GM19455 (cell line): ENCODE data around the gene NDE1.
"Not testable (repeated sequence)": the region's sequence is repeated elsewhere in the genome, so short reads cannot be mapped to it uniquely, and the experiment has no call there.

Experiments used
- ATAC-seq: cut with Tn5 transposase; IDR thresholded peaks from one replicate; pipeline ENCODE4 v1.9.1; 2021; ENCODE audit not compliant: unreplicated experiment

NDE1 gene

GRCh38 chr16:15649727-15650018 is 372 bp upstream of the NDE1 start:
- ATAC-seq = no peak

- ATAC-seq = peak; percentile 15
These were observed 690 bp downstream of the NDE1 start for GRCh38 chr16:15650698-15651171.

- ATAC-seq = no peak
These were observed 2.4 kb downstream of the NDE1 start for GRCh38 chr16:15652293-15653001.

- ATAC-seq = no peak
These were observed 3.2 kb downstream of the NDE1 start for GRCh38 chr16:15653227-15653626.

DNA sequence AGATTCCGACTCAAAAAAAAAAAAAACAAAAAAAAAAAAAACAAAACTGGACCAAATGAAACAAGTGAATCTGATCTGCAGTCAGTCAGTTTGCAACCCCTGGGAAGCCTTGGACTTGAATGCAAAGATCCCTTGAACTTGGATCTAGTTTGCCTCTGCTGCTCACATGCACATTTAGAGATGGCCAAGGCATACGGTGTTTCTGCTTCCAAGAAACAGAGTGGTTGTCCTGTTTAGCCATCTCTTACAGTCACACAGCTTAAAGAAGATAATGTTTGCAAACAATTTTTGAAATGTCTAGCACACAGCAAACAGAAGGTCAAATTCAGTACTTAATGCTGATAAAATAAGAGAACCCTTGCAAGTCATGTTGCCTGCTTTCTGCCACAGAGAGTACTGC is 4.5 kb downstream of the NDE1 start:
- no peak for ATAC-seq

GRCh38 chr16:15655561-15655960 is 5.5 kb downstream of the NDE1 start:
- not testable (repeated sequence) for ATAC-seq

- ATAC-seq = no peak
These were observed 8.1 kb downstream of the NDE1 start for GRCh38 chr16:15658149-15658548.

GRCh38 chr16:15658556-15658955 is 8.5 kb downstream of the NDE1 start:
- no peak for ATAC-seq

DNA sequence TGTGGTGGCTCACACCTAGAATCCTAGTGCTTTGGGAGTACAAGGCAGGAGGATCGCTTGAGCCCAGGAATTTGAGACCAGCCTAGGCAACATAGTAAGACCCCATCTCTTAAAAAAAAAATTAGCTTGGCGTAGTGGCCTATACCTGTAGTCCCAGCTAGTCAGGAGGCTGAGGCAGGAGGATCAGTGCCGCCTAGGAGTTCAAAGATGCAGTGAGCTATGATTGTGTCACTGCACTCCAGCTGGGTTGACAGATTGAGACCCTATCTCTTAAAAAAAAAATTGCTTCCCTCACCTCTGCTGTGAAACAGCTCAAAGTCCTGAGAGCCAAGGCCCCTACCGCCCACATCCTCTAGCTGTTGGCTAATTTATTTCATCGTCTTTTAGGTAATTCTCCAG is 10.2 kb downstream of the NDE1 start:
- no peak for ATAC-seq

GRCh38 chr16:15665107-15665506 is 15.1 kb downstream of the NDE1 start:
- no peak for ATAC-seq

DNA sequence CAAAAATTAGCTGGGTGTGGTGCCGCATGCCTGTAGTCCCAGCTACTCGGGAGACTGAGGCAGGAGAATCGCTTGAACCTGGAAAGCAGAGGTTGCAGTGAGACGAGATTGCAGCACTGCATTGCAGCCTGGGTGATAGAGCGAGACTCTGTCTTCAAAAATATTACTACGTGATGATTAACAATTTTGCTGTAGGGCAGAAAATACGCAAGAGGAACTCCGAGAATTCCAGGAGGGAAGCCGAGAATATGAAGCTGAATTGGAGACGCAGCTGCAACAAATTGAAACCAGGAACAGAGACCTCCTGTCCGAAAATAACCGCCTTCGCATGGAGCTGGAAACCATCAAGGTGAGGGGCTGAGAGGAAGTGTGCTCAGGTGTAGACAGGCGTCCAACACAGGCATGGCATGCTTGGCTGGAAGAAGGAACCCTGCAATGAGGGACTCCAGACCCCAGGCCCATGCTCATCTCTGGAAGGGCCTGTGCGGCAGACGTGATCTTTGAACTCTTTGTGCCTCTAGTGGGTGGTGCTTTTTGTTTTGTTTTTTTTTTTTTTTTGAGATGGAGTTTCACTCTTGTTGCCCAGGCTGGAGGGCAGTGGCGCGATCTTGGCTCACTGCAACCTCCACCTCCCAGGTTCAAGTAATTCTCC is 17.2 kb downstream of the NDE1 start:
- no peak for ATAC-seq

GRCh38 chr16:15671530-15672117 is 21.6 kb downstream of the NDE1 start:
- ATAC-seq = no peak

- not testable (repeated sequence) for ATAC-seq
These were observed 22.1 kb downstream of the NDE1 start for GRCh38 chr16:15672127-15672513.

GRCh38 chr16:15672514-15673167 is 22.6 kb downstream of the NDE1 start:
- ATAC-seq = no peak

DNA sequence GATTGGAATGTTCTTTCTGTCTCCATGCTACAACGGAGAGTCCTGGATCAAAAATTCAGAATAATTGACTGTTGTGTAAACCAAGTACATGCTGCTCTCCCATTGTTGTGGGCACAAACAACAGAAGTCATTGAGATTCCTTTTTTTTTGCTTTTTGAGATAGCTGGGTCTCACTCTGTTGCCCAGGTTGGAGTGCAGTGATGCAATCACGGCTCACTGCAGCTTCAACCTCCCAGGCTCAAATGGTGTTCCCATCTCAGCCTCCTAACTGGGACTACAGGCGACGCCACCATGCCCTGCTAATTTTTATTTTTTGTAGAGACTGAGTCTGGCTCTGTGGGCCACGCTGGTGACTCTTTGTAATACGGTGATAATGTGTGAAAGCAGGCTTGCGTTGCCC is 24.5 kb downstream of the NDE1 start:
- no peak for ATAC-seq

- ATAC-seq = no peak
These were observed 26.5 kb downstream of the NDE1 start for GRCh38 chr16:15676506-15676905.

- ATAC-seq = no peak
These were observed 27.4 kb downstream of the NDE1 start for GRCh38 chr16:15677447-15677846.

DNA sequence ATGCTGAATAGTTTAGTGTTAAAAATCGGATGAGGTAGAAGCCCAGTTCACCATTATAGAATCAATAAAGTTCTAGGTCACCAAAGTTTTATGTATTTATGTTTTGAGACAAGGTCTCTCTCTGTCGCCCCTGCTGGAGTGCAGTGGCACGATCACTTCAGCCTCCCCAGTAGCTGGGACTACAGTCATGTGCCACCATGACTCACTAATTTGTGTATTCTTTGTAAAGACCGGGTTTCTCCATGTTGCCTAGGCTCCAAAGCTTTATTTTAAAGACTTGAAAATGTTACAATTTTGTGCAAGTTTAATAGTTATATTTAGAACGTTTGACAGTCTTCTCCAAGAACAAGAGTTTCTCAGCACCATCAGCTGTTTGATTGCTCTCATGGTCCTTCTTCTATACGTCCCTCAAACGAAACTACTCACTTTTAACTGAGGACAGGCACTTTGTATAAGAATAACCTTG is 32.1 kb downstream of the NDE1 start:
- ATAC-seq = no peak

GRCh38 chr16:15686287-15686686 is 36.2 kb downstream of the NDE1 start:
- ATAC-seq = no peak

GRCh38 chr16:15689290-15689689 is 39.2 kb downstream of the NDE1 start:
- ATAC-seq = no peak

GRCh38 chr16:15690296-15690695 is 40.3 kb downstream of the NDE1 start:
- ATAC-seq = no peak

DNA sequence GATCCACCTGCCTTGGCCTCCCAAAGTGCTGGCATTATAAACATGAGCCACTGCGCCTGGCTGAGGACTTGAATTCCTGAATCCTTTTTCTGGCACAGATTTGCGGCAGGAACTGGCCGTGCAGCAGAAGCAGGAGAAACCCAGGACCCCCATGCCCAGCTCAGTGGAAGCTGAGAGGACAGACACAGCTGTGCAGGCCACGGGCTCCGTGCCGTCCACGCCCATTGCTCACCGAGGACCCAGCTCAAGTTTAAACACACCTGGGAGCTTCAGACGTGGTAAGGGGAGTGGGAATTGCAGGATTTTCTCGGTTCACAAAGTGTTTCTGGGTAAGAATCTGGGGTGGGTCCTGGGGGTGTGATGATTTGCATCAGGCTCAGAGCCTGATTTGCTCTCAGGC is 41.0 kb downstream of the NDE1 start:
- no peak for ATAC-seq
